Right lobe of liver (tissue), 4 donors: ENCODE measurements around the gene CACNB4.

Source experiments
- POLR2A ChIP-seq: fragments of 450-650 bp; IDR thresholded peaks from one replicate; pipeline ENCODE4 v1.6.1; 2017; ENCODE audit warnings: antibody characterized with exemption, mild to moderate bottlenecking
- TF ChIP-seq, protein P1 (sequence below), 4 donors: fragments of 200-600 bp in 3 of 4; fragments of 450-650 bp in 1 of 4; IDR thresholded peaks; one replicate each; pipeline versions ENCODE4 v1.5.1 to v1.8.0; 2016 to 2022; ENCODE audit warnings: antibody characterized with exemption in 4 of 4, mild to moderate bottlenecking in 2 of 4
- donor health status: DM: no; HTN: no; CAD: no.
- donor health status: DM: no; HTN: no; CAD: no.
- donor health status: DM: no; HTN: yes; CAD: no.

DNA sequence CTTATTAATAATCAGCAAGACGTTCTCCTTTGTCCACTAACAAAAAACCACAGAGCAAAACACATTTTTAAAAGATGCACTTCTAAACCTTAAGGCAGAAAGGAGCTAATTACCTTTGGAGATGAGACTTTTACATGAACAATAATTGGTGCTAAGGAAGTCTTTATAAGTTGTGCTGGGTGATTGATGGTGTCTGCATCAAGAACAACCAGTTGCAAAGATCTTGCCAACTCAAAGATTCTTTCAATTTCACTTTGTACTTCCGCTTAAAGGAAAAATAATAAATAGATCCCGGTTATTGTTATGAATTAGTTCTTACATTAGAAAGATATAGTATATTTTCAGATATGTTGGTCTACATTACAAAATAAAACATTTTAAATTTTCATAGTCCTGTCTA, 243.7 kb downstream of the CACNB4 start:
- TF ChIP-seq, protein P1, sequence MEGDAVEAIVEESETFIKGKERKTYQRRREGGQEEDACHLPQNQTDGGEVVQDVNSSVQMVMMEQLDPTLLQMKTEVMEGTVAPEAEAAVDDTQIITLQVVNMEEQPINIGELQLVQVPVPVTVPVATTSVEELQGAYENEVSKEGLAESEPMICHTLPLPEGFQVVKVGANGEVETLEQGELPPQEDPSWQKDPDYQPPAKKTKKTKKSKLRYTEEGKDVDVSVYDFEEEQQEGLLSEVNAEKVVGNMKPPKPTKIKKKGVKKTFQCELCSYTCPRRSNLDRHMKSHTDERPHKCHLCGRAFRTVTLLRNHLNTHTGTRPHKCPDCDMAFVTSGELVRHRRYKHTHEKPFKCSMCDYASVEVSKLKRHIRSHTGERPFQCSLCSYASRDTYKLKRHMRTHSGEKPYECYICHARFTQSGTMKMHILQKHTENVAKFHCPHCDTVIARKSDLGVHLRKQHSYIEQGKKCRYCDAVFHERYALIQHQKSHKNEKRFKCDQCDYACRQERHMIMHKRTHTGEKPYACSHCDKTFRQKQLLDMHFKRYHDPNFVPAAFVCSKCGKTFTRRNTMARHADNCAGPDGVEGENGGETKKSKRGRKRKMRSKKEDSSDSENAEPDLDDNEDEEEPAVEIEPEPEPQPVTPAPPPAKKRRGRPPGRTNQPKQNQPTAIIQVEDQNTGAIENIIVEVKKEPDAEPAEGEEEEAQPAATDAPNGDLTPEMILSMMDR (IDR thresholded peaks at IDR 0.05), result no peak
- no peak for TF ChIP-seq POLR2A
